Stimulated activated CD8-positive, alpha-beta memory T cell treated with anti-CD3 and anti-CD28 coated beads, Interleukin-7, amount 100 ng/mL, for 48 hours (primary cell): ENCODE measurements around the gene MCM7.

Experiments used
- DNase-seq, 2 donors: peaks; one replicate each; pipeline ENCODE4 v3.0.0-alpha.2; 2020; ENCODE audit warnings: low read depth in 1 of 2; ENCODE audit errors: extremely low read depth in 1 of 2

Gene MCM7

GRCh38 chr7:100098913-100099312 lies 2.3 kb downstream of the MCM7 start:
- no peak for DNase-seq

DNA sequence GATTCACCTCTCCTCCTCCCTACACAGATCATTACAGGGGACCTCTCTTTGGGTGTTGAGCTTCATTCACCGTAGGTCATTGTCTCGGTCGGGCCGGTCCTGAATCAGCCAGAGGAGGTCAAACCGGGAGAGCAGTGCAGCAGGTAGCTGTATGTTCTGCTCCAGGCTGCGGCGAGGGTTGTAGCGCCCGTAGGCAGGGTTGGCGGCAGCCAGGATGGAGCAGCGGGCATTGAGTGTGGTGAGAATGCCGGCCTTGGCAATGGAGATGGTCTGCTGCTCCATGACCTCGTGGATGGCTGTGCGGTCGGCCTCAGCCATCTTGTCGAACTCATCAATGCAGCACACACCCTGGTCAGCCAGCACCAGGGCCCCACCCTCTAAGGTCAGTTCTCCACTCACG lies 5.5 kb downstream of the MCM7 start:
- DNase-seq, result no peak

DNA sequence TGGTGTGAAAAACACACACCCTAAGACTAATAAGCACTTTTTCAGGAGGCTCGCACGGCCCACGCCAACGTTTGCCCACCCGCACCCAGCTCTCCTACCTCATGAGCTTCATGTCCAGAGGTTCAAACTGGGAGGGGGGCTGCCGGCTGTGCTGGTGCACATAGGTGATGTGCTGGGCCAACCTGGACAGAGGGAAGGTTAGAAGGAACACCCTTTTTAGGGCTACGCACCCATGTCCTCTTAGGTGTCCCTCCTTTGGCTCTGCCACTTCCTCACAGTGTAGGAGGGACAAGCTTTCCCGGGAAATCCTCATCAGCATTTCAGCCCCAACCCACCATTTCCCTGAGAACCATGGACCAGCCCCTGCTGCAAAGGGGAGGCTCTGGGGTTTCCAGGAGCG lies 5.9 kb downstream of the MCM7 start:
- DNase-seq, result no peak

- DNase-seq, result no peak
Observed at GRCh38 chr7:100093925-100094486, 7.2 kb downstream of the MCM7 start.

DNA sequence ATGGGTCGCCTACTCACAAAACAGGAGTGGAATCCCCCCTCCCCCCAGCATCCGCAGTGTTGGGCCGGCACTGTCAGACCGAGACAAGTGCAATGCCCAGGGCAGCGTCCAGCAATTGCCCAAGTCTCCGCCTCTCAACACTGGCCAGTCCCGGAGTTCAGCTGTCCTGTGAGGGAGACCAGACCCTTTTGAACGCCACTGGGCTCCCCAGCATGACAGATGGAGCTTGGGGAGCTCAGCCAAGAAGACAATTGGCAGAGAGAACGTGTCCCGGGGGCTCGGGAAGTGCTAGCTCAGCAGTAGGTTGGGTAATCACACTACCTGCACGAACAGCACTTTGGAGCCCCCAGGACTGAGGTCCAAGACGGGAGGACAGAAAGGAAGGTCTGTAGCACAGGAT lies 7.7 kb downstream of the MCM7 start:
- DNase-seq, result no peak

GRCh38 chr7:100093054-100093453 lies 8.1 kb downstream of the MCM7 start:
- no peak for DNase-seq

GRCh38 chr7:100091411-100092181 lies 9.6 kb downstream of the MCM7 start:
- no peak for DNase-seq

DNA sequence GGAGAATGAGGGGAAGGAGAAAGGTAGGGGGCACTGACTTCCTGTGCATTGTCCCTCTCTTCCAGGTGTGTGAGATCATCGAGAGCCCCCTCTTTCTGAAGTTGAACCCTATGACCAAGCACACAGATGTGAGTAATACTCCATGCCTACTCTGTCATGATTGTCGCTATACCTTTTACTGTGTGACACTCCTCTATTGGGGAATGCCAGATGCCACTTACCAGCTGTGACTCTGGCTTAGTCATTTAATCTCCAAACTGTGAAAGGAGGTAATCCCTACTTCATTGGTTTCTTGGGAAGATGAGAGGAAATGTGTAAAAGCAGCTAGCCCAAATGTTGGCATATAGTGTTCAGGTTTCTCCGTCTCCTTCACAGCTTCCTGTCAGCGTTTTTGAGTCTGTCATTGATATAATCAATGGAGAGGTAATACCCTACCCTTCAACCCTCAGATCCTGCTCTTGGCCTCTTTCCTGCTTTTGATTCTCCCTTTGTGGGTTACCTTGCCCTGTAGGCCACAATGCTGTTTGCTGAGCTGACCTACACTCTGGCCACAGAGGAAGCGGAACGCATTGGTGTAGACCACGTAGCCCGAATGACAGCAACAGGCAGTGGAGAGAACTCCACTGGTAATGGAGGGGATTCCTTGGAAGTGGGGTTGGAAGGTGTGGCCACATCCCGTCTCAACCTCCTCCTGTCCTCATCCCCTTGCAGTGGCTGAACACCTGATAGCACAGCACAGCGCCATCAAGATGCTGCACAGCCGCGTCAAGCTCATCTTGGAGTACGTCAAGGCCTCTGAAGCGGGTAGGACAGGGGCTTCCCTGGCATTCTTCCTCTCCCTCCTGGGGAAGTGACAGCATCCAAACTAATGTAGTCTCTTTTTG lies 10.4 kb downstream of the MCM7 start:
- DNase-seq, result no peak

DNA sequence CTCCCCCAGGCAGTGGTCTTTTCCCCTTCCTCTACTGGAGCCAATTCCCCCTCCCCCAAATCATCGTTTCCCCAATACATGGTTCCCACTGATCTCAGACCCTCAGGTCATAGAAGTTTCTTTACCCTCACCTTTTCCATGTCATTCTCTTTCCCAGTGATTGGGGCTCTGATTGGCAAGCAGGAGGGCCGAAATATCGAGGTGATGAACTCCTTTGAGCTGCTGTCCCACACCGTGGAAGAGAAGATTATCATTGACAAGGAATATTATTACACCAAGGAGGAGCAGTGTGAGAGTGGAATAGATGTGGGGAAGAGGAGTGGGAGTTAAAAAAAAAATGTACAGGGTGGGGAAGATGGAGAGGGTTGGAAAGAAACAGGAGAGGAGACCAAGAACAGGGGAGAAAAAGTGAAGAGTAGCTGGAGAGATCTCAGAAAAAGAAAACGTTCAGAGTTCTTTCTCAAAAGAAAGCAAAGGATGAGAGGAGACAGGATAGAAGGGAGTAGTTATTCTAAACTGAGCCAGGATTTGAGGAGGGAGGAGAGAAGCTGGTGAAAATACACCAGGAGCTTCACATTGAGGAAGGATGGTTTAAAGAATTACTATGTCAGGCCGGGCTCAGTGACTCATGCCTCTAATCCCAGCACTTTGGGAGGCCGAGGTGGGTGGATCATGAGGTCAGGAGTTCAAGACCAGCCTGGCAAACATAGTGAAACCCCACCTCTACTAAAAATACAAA lies 11.6 kb downstream of the MCM7 start:
- no peak for DNase-seq

- DNase-seq, result peak; percentile 64 to 72
Observed at GRCh38 chr7:100088621-100089457, 12.4 kb downstream of the MCM7 start, which contains the start of gene COPS6. COPS6 (plus strand) TSS chr7:100088969; CDS start chr7:100088991, 22 bp downstream.

GRCh38 chr7:100088095-100088620 lies 13.0 kb downstream of the MCM7 start:
- no peak for DNase-seq

DNA sequence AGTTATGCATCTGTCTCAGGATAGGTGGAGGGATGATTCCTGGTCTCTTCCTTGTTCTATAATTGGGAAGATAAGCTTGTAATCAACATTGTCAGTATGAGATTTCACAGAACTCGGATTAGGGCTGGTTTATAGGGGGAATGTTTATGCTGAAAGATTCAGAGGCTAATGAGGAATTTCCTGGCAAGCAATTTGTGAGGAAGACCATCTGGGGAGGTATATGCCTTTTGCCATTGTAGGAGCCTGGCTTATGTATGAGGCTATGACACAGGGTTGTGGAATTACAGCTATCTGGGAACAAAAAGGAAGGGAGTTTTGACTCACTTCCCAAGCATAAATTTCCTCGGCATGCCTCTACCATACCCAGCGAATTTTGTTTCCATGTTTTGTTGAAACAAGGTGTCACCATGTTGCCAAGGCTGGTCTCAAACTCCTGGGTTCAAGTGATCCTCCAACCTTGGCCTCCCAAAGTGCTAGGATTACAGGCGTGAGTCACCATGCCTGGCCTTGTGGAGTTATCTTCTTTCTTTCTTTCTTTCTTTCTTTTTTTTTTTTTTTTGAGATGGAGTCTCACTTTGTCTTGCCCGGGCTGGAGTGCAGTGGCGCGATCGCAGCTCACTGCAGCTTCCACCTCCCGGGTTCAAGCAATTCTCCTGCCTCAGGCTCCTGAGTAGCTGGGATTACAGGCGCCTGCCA lies 14.0 kb downstream of the MCM7 start:
- no peak for DNase-seq

- no peak for DNase-seq
Observed at GRCh38 chr7:100085515-100085914, 15.7 kb downstream of the MCM7 start.

GRCh38 chr7:100082978-100083377 lies 18.2 kb downstream of the MCM7 start:
- no peak for DNase-seq

DNA sequence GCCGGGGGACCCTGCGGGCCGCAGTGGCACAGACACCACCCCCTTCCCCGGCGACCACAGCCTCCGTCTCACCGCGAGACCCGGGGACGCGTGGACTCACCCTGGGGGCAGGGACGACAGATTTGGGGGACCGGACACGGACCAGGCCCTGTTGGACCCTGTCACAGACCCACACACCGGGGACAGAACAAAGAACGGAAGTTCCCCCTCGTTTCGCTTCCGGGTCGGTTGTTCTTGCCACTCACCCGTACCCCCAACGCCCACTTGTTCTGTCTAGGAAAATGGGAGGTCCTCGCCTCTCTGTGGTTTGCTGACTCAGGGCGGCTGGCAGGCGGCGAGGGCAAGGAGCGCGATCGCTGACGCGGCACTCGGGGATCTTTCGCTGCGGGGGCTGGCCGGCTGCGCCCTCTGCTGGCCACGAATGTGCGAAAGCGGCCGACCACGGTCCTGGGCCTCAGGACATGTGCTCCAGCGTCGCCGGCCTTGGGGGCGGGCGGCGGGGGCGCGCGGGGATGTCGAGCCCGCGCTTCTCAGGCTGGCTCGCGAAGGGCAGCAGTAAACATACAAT lies 19.6 kb downstream of the MCM7 start, which contains the start of gene ZNF3:
ZNF3 (minus strand) TSS at position 189 of the 568 bp plus-strand sequence. CDS start 4,366 bp downstream, outside the sequence.
- DNase-seq, result peak; percentile 98

GRCh38 chr7:100080907-100081534 lies 20.2 kb downstream of the MCM7 start:
- no peak for DNase-seq

DNA sequence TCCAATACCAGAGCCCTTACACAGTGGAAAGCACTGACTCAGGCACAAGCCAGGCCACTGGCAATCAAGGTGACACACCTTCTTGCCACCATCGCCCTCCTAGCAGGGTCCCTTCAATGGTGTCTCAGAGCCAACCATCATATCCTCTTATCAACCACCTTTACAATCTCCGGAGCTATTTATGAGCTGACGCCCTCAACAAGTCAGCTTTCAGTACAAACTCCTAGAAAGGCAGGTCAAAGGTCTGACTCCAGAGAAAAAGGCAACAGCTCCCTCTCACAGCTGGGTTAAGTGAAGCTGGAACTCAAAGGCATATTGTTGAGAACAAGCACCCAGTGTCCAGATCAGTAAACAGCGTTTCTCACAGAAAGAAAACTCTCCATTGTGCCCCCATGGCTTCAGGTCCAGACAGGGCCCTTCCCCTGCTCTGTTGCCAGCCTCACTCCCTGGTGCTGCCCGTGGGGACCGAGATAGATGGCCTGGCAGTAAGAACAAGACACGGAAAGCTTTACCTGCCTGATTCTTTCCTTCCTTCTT lies 22.1 kb downstream of the MCM7 start:
- no peak for DNase-seq

GRCh38 chr7:100077205-100077604 lies 24.0 kb downstream of the MCM7 start:
- DNase-seq, result no peak
